H1 (cell line): ENCODE data around the gene TTPAL. TPM values are rescaled to one million over a fixed set of nuclear protein-coding genes. Genes with fewer than 3 reads are reported as not detected.

Source experiments
- CTCF ChIA-PET: fragments of 300-600 bp; sonication (Branson Sonifier 250); formaldehyde crosslinking; loops from one replicate; lab custom pipeline; 2021; ENCODE audit not compliant: partially characterized antibody; lab: Charles Lee
- POLR2A ChIA-PET: fragments of 300-600 bp; sonication (Branson Sonifier 250); formaldehyde crosslinking; loops from one replicate; lab custom pipeline; 2021; ENCODE audit warnings: inconsistent platforms; ENCODE audit not compliant: partially characterized antibody; lab: Charles Lee
- DNase-seq, 2 experiments: peaks; one replicate each; pipeline versions ENCODE4 v3.0.0 to v3.0.0-alpha.2; 2010 to 2022; ENCODE audit warnings: low spot score in 2 of 2, low read depth in 1 of 2, mixed read lengths in 1 of 2
- FAIRE-seq: peaks from 2 replicates; lab custom pipeline; 2011; peaks lifted over from hg19 to GRCh38; lab: Jason Lieb, UNC
- H2AFZ ChIP-seq: 2 replicates; pipeline ENCODE4 v1.8.1; 2012; ENCODE audit warnings: low read length, inconsistent platforms
- H2AK5ac ChIP-seq: 2 replicates; pipeline ENCODE4 v1.6.1; 2013; ENCODE audit warnings: low read depth, low read length
- H2BK120ac ChIP-seq: replicated peaks from 2 replicates; pipeline ENCODE3; 2013; ENCODE audit warnings: low read depth, low read length, inconsistent platforms
- H2BK12ac ChIP-seq: 2 replicates; pipeline ENCODE4 v1.6.1; 2013; ENCODE audit warnings: low read depth, low read length
- H2BK15ac ChIP-seq: 2 replicates; pipeline ENCODE4 v1.6.1; 2013; ENCODE audit warnings: low read length
- H2BK20ac ChIP-seq: 2 replicates; pipeline ENCODE4 v1.6.1; 2013; ENCODE audit warnings: low read length
- H2BK5ac ChIP-seq: 2 replicates; pipeline ENCODE4 v1.6.1; 2013; ENCODE audit warnings: low read depth, low read length
- H3K14ac ChIP-seq: 2 replicates; pipeline ENCODE4 v1.6.1; 2013; ENCODE audit warnings: inconsistent platforms; ENCODE audit not compliant: insufficient read length
- H3K18ac ChIP-seq: 2 replicates; pipeline ENCODE4 v1.6.1; 2013; ENCODE audit warnings: low read length; ENCODE audit errors: extremely low read depth
- H3K23ac ChIP-seq: 2 replicates; pipeline ENCODE4 v1.6.1; 2013; ENCODE audit warnings: inconsistent platforms; ENCODE audit not compliant: insufficient read length
- H3K23me2 ChIP-seq: 2 replicates; pipeline ENCODE4 v1.6.1; 2013; ENCODE audit warnings: low read depth, low read length
- H3K27ac ChIP-seq: 2 replicates; pipeline ENCODE4 v1.6.1; 2011; ENCODE audit warnings: low read depth, low read length, inconsistent platforms
- H3K27me3 ChIP-seq, 4 experiments: replicated peaks in 1 of 4; 1 replicate in 1 of 4; 2 replicates in 3 of 4; pipeline versions ENCODE4 v1.6.1 to v1.8.1; 2011 to 2013; ENCODE audit warnings: low read length in 3 of 4, mild to moderate bottlenecking in 3 of 4, inconsistent platforms in 2 of 4, mixed read lengths in 2 of 4, moderate library complexity in 1 of 4; ENCODE audit not compliant: control insufficient read depth in 3 of 4, insufficient read depth in 3 of 4; ENCODE audit errors: extremely low read depth in 1 of 4
- H3K36me3 ChIP-seq, 4 experiments: 2 replicates each; pipeline versions ENCODE4 v1.6.1 to v1.8.1; 2011 to 2013; ENCODE audit warnings: mild to moderate bottlenecking in 4 of 4, low read length in 3 of 4, moderate library complexity in 2 of 4, control low read depth in 1 of 4, inconsistent platforms in 1 of 4; ENCODE audit not compliant: insufficient read depth in 4 of 4, control insufficient read depth in 2 of 4
- H3K4ac ChIP-seq: replicated peaks from 2 replicates; pipeline ENCODE3; 2013; ENCODE audit warnings: low read length, low read depth, mixed read lengths, inconsistent platforms; ENCODE audit not compliant: insufficient read length
- H3K4me1 ChIP-seq, 4 experiments: replicated peaks in 1 of 4; 1 replicate in 1 of 4; 2 replicates in 3 of 4; pipeline versions ENCODE4 v1.6.1 to v1.8.1; 2011 to 2013; ENCODE audit warnings: low read length in 3 of 4, inconsistent platforms in 2 of 4, mixed read lengths in 1 of 4; ENCODE audit not compliant: insufficient read depth in 4 of 4, control insufficient read depth in 3 of 4
- H3K4me2 ChIP-seq, 2 experiments: 2 replicates each; pipeline versions ENCODE4 v1.6.1 to v1.8.1; 2011 to 2013; ENCODE audit warnings: low read depth in 2 of 2, low read length in 2 of 2, control low read depth in 1 of 2, inconsistent platforms in 1 of 2, mild to moderate bottlenecking in 1 of 2; ENCODE audit not compliant: insufficient read depth in 1 of 2
- H3K4me3 ChIP-seq, 4 experiments: fragments of 200-600, 300-600 bp in 1 of 4; sonication (generic), shearing (Covaris generic), sonication (Bioruptor Twin) in 1 of 4; 2 replicates each; pipeline versions ENCODE4 v1.5.1 to v1.8.1; 2011 to 2016; ENCODE audit warnings: low read length in 4 of 4, low read depth in 3 of 4, control low read depth in 2 of 4, inconsistent platforms in 2 of 4, mild to moderate bottlenecking in 2 of 4, mixed read lengths in 1 of 4, moderate library complexity in 1 of 4; ENCODE audit not compliant: insufficient read depth in 2 of 4; ENCODE audit errors: extremely low read depth in 1 of 4
- H3K56ac ChIP-seq: replicated peaks from 2 replicates; pipeline ENCODE3; 2013; ENCODE audit warnings: low read depth, mild to moderate bottlenecking, mixed read lengths, low read length, inconsistent platforms; ENCODE audit not compliant: insufficient read length
- H3K79me1 ChIP-seq: 2 replicates; pipeline ENCODE4 v1.6.1; 2013; ENCODE audit warnings: low read depth, low read length, control low read depth
- H3K79me2 ChIP-seq, 2 experiments: 2 replicates each; pipeline versions ENCODE4 v1.6.1 to v1.8.1; 2012 to 2013; ENCODE audit warnings: low read length in 2 of 2, mild to moderate bottlenecking in 2 of 2, inconsistent platforms in 1 of 2; ENCODE audit not compliant: insufficient read depth in 2 of 2, control insufficient read depth in 1 of 2
- H3K9ac ChIP-seq, 4 experiments: replicated peaks in 1 of 4; 1 replicate in 1 of 4; 2 replicates in 3 of 4; pipeline versions ENCODE4 v1.6.1 to v1.8.1; 2011 to 2013; ENCODE audit warnings: low read depth in 3 of 4, low read length in 3 of 4, control low read depth in 2 of 4, mild to moderate bottlenecking in 2 of 4, moderate library complexity in 2 of 4, inconsistent platforms in 1 of 4; ENCODE audit errors: extremely low read depth in 1 of 4
- H3K9me3 ChIP-seq, 2 experiments: 2 replicates each; pipeline versions ENCODE4 v1.6.1 to v1.8.1; 2012 to 2013; ENCODE audit warnings: mild to moderate bottlenecking in 2 of 2, moderate library complexity in 2 of 2, control low read depth in 1 of 2, inconsistent platforms in 1 of 2, low read depth in 1 of 2, low read length in 1 of 2, mixed read lengths in 1 of 2; ENCODE audit not compliant: insufficient read depth in 2 of 2
- H4K20me1 ChIP-seq, 2 experiments: replicated peaks in 1 of 2; 2 replicates each; pipeline versions ENCODE3 to v1.8.1; 2011 to 2013; ENCODE audit warnings: inconsistent platforms in 2 of 2, low read length in 2 of 2, mild to moderate bottlenecking in 1 of 2; ENCODE audit not compliant: insufficient read depth in 2 of 2, control insufficient read depth in 1 of 2
- H4K5ac ChIP-seq: 2 replicates; pipeline ENCODE4 v1.6.1; 2013; ENCODE audit warnings: low read length, low read depth, mixed read lengths, inconsistent platforms; ENCODE audit not compliant: insufficient read length
- H4K8ac ChIP-seq: 2 replicates; pipeline ENCODE4 v1.8.0; 2013; ENCODE audit warnings: mild to moderate bottlenecking, moderate library complexity, low read length, inconsistent platforms; ENCODE audit not compliant: insufficient read depth; ENCODE audit errors: extremely low read depth
- H4K91ac ChIP-seq: replicated peaks from 2 replicates; pipeline ENCODE3; 2013; ENCODE audit warnings: low read length, mixed read lengths, inconsistent platforms; ENCODE audit not compliant: insufficient read length
- CBX8 ChIP-seq: fragments of 300-800, 300-1000 bp; sonication (generic); IDR thresholded peaks from 2 replicates; pipeline ENCODE4 v1.7.1; 2016; ENCODE audit warnings: low read depth, low read length, borderline replicate concordance
- CEBPB ChIP-seq: IDR thresholded peaks from 2 replicates; pipeline ENCODE4 v1.6.1; 2012; ENCODE audit warnings: low read depth, low read length
- HDAC2 ChIP-seq, 2 experiments: fragments of 300-600 bp in 1 of 2; sonication (generic) in 1 of 2; IDR thresholded peaks; 2 replicates each; pipeline ENCODE4 v1.6.1; 2011 to 2012; ENCODE audit warnings: low read depth in 2 of 2, low read length in 2 of 2, mild to moderate bottlenecking in 2 of 2, moderate library complexity in 2 of 2, borderline replicate concordance in 1 of 2, inconsistent platforms in 1 of 2
- HDAC6 ChIP-seq: IDR thresholded peaks from one replicate; pipeline ENCODE4 v1.7.1; 2012; ENCODE audit warnings: low read depth, mild to moderate bottlenecking, inconsistent platforms, low read length, moderate library complexity
- KDM5A ChIP-seq: fragments of 200-600 bp; IDR thresholded peaks from 2 replicates; pipeline ENCODE4 v1.7.1; 2012; ENCODE audit warnings: mild to moderate bottlenecking, low read length, inconsistent platforms, mixed read lengths
- NANOG ChIP-seq: IDR thresholded peaks from 2 replicates; pipeline ENCODE4 v1.6.1; 2011; ENCODE audit warnings: low read length, low read depth, mild to moderate bottlenecking, inconsistent platforms; ENCODE audit not compliant: insufficient read depth, poor library complexity, severe bottlenecking
- POLR2AphosphoS5 ChIP-seq: IDR thresholded peaks from 2 replicates; pipeline ENCODE4 v1.6.1; 2011; ENCODE audit warnings: low read depth, low read length
- SIN3A ChIP-seq, 2 experiments: IDR thresholded peaks in 1 of 2; conservative IDR thresholded peaks in 1 of 2; 2 replicates each; pipeline ENCODE4 v1.6.1; 2011 to 2012; ENCODE audit warnings: low read length in 2 of 2, improper control_type of control experiment in 1 of 2, low read depth in 1 of 2, mild to moderate bottlenecking in 1 of 2
- SP4 ChIP-seq: IDR thresholded peaks from 2 replicates; pipeline ENCODE4 v1.6.1; 2012; ENCODE audit warnings: low read length, inconsistent platforms
- SUZ12 ChIP-seq: fragments of 200-600 bp; sonication (generic); IDR thresholded peaks from 2 replicates; pipeline ENCODE4 v1.6.1; 2012; ENCODE audit warnings: mild to moderate bottlenecking, inconsistent platforms, low read length, moderate library complexity, mixed read lengths
- TAF1 ChIP-seq: IDR thresholded peaks from 2 replicates; pipeline ENCODE4 v1.6.1; 2011; ENCODE audit warnings: mild to moderate bottlenecking, low read depth, low read length
- TCF12 ChIP-seq: IDR thresholded peaks from 2 replicates; pipeline ENCODE4 v1.6.1; 2011; ENCODE audit warnings: low read depth, mild to moderate bottlenecking, low read length
- USF2 ChIP-seq: IDR thresholded peaks from 2 replicates; pipeline ENCODE4 v1.6.1; 2011; ENCODE audit warnings: low read length, improper control_type of control experiment
- WGBS, 2 experiments: shearing (Covaris generic) in 1 of 2; methylation state at CpG; one replicate each; pipeline versions ENCODE4 v1.1.6 to v1.1.7; 2013 to 2015; ENCODE audit warnings: low lambda C conversion rate in 2 of 2, mixed read lengths in 2 of 2, inconsistent platforms in 1 of 2, low coverage in 1 of 2, missing lambda C conversion rate in 1 of 2; ENCODE audit not compliant: insufficient replicate concordance in 2 of 2, insufficient coverage in 1 of 2, insufficient read length in 1 of 2; ENCODE audit errors: extremely low coverage in 1 of 2, missing lambda C conversion rate in 1 of 2; 5-methylcytosine and 5-hydroxymethylcytosine counted together
- polyA plus RNA-seq, 7 experiments: library from polyadenylated mRNA; depleted of rRNA in 3 of 7; stranded (reverse) in 5 of 7; unstranded in 2 of 7; fragments of >200 nt in 5 of 7; fragments of 200-250 nt in 2 of 7; gene quantifications; 1 replicate in 5 of 7; 2 replicates in 1 of 7; 4 replicates in 1 of 7; pipeline versions ENCODE4 v1.2.1 to v1.2.3, GENCODE V29; 2011 to 2013; ENCODE audit warnings: missing spikeins in 2 of 7, mixed read lengths in 2 of 7
- total RNA-seq: library from RNA; stranded (reverse); fragmentation: NEBNext Ultra II Directional; extraction: Animal tissue kit (Norgen Biotek cat#: 25700); gene quantifications from 2 replicates; pipeline ENCODE4 v1.2.1, GENCODE V29; 2021

Gene TTPAL
- total and polyA plus RNA-seq, 2 of the 8 experiments (the other 6 are each of a cell fraction or from before 2014, with no cell fraction given): 2.8 to 14.0 TPM

GRCh38 chr20:44523746-44524145 is 48.1 kb downstream of the TTPAL start:
- Histone ChIP-seq H2AFZ (no peak overlapping the region), H2BK20ac (no peak overlapping the region), H2BK120ac (no peak overlapping the region), H2BK15ac (no peak overlapping the region), H2AK5ac (no peak overlapping the region), H3K18ac (no peak overlapping the region), H3K9me3 (no peaks in the 10 kb centered on the region; a peak in 1 of 4 replicates), H2BK5ac (no peak overlapping the region), H3K14ac (no peak overlapping the region), H3K79me1 (no peaks in the 10 kb centered on the region; the same call in 1 of the 2 replicates), H3K4me3 (no peak overlapping the region), H4K91ac (no peak overlapping the region), H3K4ac (no peak overlapping the region), H2BK12ac (no peak overlapping the region), H3K56ac (no peak overlapping the region), H3K23ac (no peak overlapping the region), H3K79me2 (peaks cover 7 to 26% of the 10 kb centered on the region in 2 experiments), H3K9ac (no peak overlapping the region), H4K8ac (no peak overlapping the region), H3K36me3 (no peaks in the 10 kb centered on the region), H3K4me1 (peaks cover 2 to 13% (median 5%) of the 10 kb centered on the region in 4 experiments; a peak in 4 of 7 replicates), H4K5ac (no peak overlapping the region), H3K27ac (no peak overlapping the region), H3K23me2 (peaks cover 6% of the 10 kb centered on the region), H3K27me3 (no peaks in the 10 kb centered on the region), H4K20me1 (peaks cover 0 to 7% of the 10 kb centered on the region in 2 experiments), H3K4me2 (no peak overlapping the region)
- WGBS, 2 experiments: 94% methylated on average over 4 of the region's 4 CpGs; no CpG with 5 or more reads in 1 of the 2 experiments
- POLR2A ChIA-PET: interaction anchor here (1.0 kb wide), 1 partner anchor 48 kb away, joined by 3 read pairs; the partner anchor contains the start of gene TTPAL
- CTCF ChIA-PET: interaction anchor here (1.2 to 1.7 kb wide), 3 partner anchors 9 to 307 kb away, joined by 3 to 5 read pairs (median 3); no protein-coding TSS in a partner anchor
- no peak for DNase-seq
- FAIRE-seq: no peak
- TF ChIP-seq SP4 (no peak), TCF12 (no peak), SIN3A (conservative IDR thresholded peaks at IDR 0.05 in 1 of 2, IDR thresholded peaks at IDR 0.05 in 1 of 2; ENCODE audit: low read depth in 1 of 2, low read length in 2 of 2) (no peak), POLR2AphosphoS5 (no peak), HDAC2 (IDR thresholded peaks at IDR 0.05; ENCODE audit: borderline replicate concordance in 1 of 2, low read depth in 2 of 2, low read length in 2 of 2) (no peak), HDAC6 (no peak), TAF1 (no peak), CBX8 (no peak), CEBPB (no peak), USF2 (no peak), SUZ12 (no peak), KDM5A (no peak), NANOG (no peak)
